IPS-18a (cell line): Measurements from ENCODE around the gene RBPJ.

ENCODE experiments used
- H3K27ac ChIP-seq: one replicate; pipeline ENCODE4 v1.5.1; 2013; ENCODE audit warnings: low read length
- H3K27me3 ChIP-seq: one replicate; pipeline ENCODE4 v1.6.1; 2013; ENCODE audit warnings: mild to moderate bottlenecking, low read length; ENCODE audit not compliant: control insufficient read depth, insufficient read depth
- H3K36me3 ChIP-seq: one replicate; pipeline ENCODE4 v1.6.1; 2013; ENCODE audit warnings: low read depth, low read length; ENCODE audit not compliant: control insufficient read depth
- H3K4me1 ChIP-seq: one replicate; pipeline ENCODE4 v1.6.1; 2013; ENCODE audit warnings: low read depth, low read length; ENCODE audit not compliant: control insufficient read depth
- H3K4me3 ChIP-seq: one replicate; pipeline ENCODE4 v1.5.1; 2013; ENCODE audit warnings: low read length
- H3K9ac ChIP-seq: one replicate; pipeline ENCODE4 v1.6.1; 2013; ENCODE audit warnings: mild to moderate bottlenecking, low read length, moderate library complexity
- H3K9me3 ChIP-seq: one replicate; pipeline ENCODE4 v1.6.1; 2013; ENCODE audit warnings: low read depth, low read length; ENCODE audit not compliant: control insufficient read depth

RBPJ gene

GRCh38 chr4:26429910-26430309 is 109.1 kb downstream of the RBPJ start:
- no peaks in the 10 kb centered on the region for H3K27me3 ChIP-seq
- H3K36me3 ChIP-seq = peaks cover 74% of the 10 kb centered on the region
- no peaks in the 10 kb centered on the region for H3K4me1 ChIP-seq
- no peaks in the 10 kb centered on the region for H3K9me3 ChIP-seq
- no peak overlapping the region for H3K4me3 ChIP-seq
- H3K27ac ChIP-seq = no peak overlapping the region
- no peak overlapping the region for H3K9ac ChIP-seq

- peaks cover 56% of the 10 kb centered on the region for H3K36me3 ChIP-seq
- no peak overlapping the region for H3K9ac ChIP-seq
- H3K4me1 ChIP-seq = no peaks in the 10 kb centered on the region
- H3K27ac ChIP-seq = no peak overlapping the region
- H3K9me3 ChIP-seq = no peaks in the 10 kb centered on the region
- H3K27me3 ChIP-seq = no peaks in the 10 kb centered on the region
- no peak overlapping the region for H3K4me3 ChIP-seq
Observed at GRCh38 chr4:26431461-26432180, 110.8 kb downstream of the RBPJ start.

- H3K9ac ChIP-seq = no peak overlapping the region
- peaks cover 55% of the 10 kb centered on the region for H3K36me3 ChIP-seq
- H3K9me3 ChIP-seq = no peaks in the 10 kb centered on the region
- H3K4me3 ChIP-seq = no peak overlapping the region
- H3K27me3 ChIP-seq = no peaks in the 10 kb centered on the region
- no peak overlapping the region for H3K27ac ChIP-seq
- H3K4me1 ChIP-seq = no peaks in the 10 kb centered on the region
Observed at GRCh38 chr4:26432419-26432818, 111.6 kb downstream of the RBPJ start.

GRCh38 chr4:26433556-26433955 is 112.7 kb downstream of the RBPJ start:
- Histone ChIP-seq H3K27me3 (no peaks in the 10 kb centered on the region), H3K36me3 (peaks cover 47% of the 10 kb centered on the region), H3K27ac (no peak overlapping the region), H3K4me1 (no peaks in the 10 kb centered on the region), H3K9me3 (no peaks in the 10 kb centered on the region), H3K4me3 (no peak overlapping the region), H3K9ac (no peak overlapping the region)

GRCh38 chr4:26434030-26434639 is 113.3 kb downstream of the RBPJ start:
- H3K36me3 ChIP-seq = peaks cover 41% of the 10 kb centered on the region

GRCh38 chr4:26441102-26441501 is 120.3 kb downstream of the RBPJ start:
- Histone ChIP-seq H3K9me3 (peaks cover 11% of the 10 kb centered on the region), H3K4me1 (no peaks in the 10 kb centered on the region), H3K27me3 (no peaks in the 10 kb centered on the region), H3K27ac (no peak overlapping the region), H3K9ac (no peak overlapping the region), H3K36me3 (no peaks in the 10 kb centered on the region), H3K4me3 (no peak overlapping the region)

More at GRCh38 chr4:26434030-26434639, 113.3 kb downstream of the RBPJ start:
- H3K27ac ChIP-seq = no peak overlapping the region
- no peaks in the 10 kb centered on the region for H3K9me3 ChIP-seq
- no peak overlapping the region for H3K4me3 ChIP-seq
- H3K9ac ChIP-seq = no peak overlapping the region
- no peaks in the 10 kb centered on the region for H3K27me3 ChIP-seq
- no peaks in the 10 kb centered on the region for H3K4me1 ChIP-seq

GRCh38 chr4:26441771-26442170 is 121.0 kb downstream of the RBPJ start:
- Histone ChIP-seq H3K27ac (no peak overlapping the region), H3K9me3 (peaks cover 11% of the 10 kb centered on the region), H3K36me3 (no peaks in the 10 kb centered on the region), H3K4me3 (no peak overlapping the region), H3K9ac (no peak overlapping the region), H3K4me1 (no peaks in the 10 kb centered on the region), H3K27me3 (no peaks in the 10 kb centered on the region)

- no peaks in the 10 kb centered on the region for H3K27me3 ChIP-seq
Observed at GRCh38 chr4:26447378-26447777, 126.6 kb downstream of the RBPJ start.

GRCh38 chr4:26450418-26450817 is 129.6 kb downstream of the RBPJ start:
- H3K9me3 ChIP-seq = peaks cover 1% of the 10 kb centered on the region
- H3K27ac ChIP-seq = no peak overlapping the region
- no peak overlapping the region for H3K9ac ChIP-seq
- H3K4me3 ChIP-seq = no peak overlapping the region
- peaks cover 9% of the 10 kb centered on the region for H3K4me1 ChIP-seq
- no peaks in the 10 kb centered on the region for H3K27me3 ChIP-seq
- H3K36me3 ChIP-seq = no peaks in the 10 kb centered on the region

More at GRCh38 chr4:26447378-26447777, 126.6 kb downstream of the RBPJ start:
- no peak overlapping the region for H3K9ac ChIP-seq
- H3K9me3 ChIP-seq = peaks cover 11% of the 10 kb centered on the region
- H3K4me3 ChIP-seq = no peak overlapping the region
- peaks cover 3% of the 10 kb centered on the region for H3K4me1 ChIP-seq
- H3K36me3 ChIP-seq = no peaks in the 10 kb centered on the region
- H3K27ac ChIP-seq = no peak overlapping the region

- H3K27ac ChIP-seq = no peak overlapping the region
- no peak overlapping the region for H3K4me3 ChIP-seq
- H3K4me1 ChIP-seq = peaks cover 9% of the 10 kb centered on the region
- no peaks in the 10 kb centered on the region for H3K36me3 ChIP-seq
- H3K9me3 ChIP-seq = no peaks in the 10 kb centered on the region
- no peak overlapping the region for H3K9ac ChIP-seq
- no peaks in the 10 kb centered on the region for H3K27me3 ChIP-seq
Observed at GRCh38 chr4:26451597-26451996, 130.8 kb downstream of the RBPJ start.

- H3K9ac ChIP-seq = no peak overlapping the region
- H3K27me3 ChIP-seq = no peaks in the 10 kb centered on the region
- no peaks in the 10 kb centered on the region for H3K9me3 ChIP-seq
- no peaks in the 10 kb centered on the region for H3K36me3 ChIP-seq
- H3K27ac ChIP-seq = no peak overlapping the region
- no peak overlapping the region for H3K4me3 ChIP-seq
- peaks cover 9% of the 10 kb centered on the region for H3K4me1 ChIP-seq
Observed at GRCh38 chr4:26452565-26453531, 132.0 kb downstream of the RBPJ start.
